Measurements from ENCODE around the gene ATAD5. TPM values are rescaled to one million over a fixed set of nuclear protein-coding genes. Genes with fewer than 3 reads are reported as not detected.

ATAD5 gene
- total and polyA plus RNA-seq, 2 of the 13 experiments (the other 11 are each of a cell fraction or from before 2014, with no cell fraction given), result 1.8 to 10.7 TPM

DNA sequence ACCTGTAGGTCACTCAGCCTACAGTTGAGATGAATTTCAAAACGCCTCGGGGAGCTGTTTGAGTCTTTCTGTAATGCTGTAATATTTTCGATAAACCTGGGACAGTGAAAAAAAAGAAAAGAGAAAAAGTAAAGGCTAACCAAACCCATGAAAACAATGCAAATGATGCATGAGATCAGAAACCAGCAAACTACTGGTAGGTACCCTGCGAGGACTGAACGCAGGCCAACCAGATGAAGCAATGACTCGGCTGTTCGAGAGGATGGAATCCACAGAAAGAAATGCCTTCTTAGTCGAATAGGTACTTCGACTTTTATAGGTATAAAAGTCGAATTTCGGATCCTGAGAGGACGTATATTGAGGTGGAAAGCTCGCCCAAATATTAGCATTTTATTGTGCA, 509 bp upstream of the ATAD5 start (continued):
- TF ChIP-seq, protein P1, sequence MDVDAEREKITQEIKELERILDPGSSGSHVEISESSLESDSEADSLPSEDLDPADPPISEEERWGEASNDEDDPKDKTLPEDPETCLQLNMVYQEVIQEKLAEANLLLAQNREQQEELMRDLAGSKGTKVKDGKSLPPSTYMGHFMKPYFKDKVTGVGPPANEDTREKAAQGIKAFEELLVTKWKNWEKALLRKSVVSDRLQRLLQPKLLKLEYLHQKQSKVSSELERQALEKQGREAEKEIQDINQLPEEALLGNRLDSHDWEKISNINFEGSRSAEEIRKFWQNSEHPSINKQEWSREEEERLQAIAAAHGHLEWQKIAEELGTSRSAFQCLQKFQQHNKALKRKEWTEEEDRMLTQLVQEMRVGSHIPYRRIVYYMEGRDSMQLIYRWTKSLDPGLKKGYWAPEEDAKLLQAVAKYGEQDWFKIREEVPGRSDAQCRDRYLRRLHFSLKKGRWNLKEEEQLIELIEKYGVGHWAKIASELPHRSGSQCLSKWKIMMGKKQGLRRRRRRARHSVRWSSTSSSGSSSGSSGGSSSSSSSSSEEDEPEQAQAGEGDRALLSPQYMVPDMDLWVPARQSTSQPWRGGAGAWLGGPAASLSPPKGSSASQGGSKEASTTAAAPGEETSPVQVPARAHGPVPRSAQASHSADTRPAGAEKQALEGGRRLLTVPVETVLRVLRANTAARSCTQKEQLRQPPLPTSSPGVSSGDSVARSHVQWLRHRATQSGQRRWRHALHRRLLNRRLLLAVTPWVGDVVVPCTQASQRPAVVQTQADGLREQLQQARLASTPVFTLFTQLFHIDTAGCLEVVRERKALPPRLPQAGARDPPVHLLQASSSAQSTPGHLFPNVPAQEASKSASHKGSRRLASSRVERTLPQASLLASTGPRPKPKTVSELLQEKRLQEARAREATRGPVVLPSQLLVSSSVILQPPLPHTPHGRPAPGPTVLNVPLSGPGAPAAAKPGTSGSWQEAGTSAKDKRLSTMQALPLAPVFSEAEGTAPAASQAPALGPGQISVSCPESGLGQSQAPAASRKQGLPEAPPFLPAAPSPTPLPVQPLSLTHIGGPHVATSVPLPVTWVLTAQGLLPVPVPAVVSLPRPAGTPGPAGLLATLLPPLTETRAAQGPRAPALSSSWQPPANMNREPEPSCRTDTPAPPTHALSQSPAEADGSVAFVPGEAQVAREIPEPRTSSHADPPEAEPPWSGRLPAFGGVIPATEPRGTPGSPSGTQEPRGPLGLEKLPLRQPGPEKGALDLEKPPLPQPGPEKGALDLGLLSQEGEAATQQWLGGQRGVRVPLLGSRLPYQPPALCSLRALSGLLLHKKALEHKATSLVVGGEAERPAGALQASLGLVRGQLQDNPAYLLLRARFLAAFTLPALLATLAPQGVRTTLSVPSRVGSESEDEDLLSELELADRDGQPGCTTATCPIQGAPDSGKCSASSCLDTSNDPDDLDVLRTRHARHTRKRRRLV (CRISPR knock-in tag; IDR thresholded peaks at IDR 0.05), result peak; percentile 18; the same call in 1 of the 2 replicates
- TF ChIP-seq ZBTB7B (CRISPR knock-in tag; IDR thresholded peaks at IDR 0.05) (no peak), JDP2 (CRISPR knock-in tag; IDR thresholded peaks at IDR 0.05; ENCODE audit: borderline replicate concordance) (no peak), ZFP82 (CRISPR knock-in tag; IDR thresholded peaks at IDR 0.05; ENCODE audit: borderline replicate concordance) (no peak), ZNF850 (CRISPR knock-in tag; conservative IDR thresholded peaks at IDR 0.05) (no peak)
- TF ChIP-seq, protein P2, sequence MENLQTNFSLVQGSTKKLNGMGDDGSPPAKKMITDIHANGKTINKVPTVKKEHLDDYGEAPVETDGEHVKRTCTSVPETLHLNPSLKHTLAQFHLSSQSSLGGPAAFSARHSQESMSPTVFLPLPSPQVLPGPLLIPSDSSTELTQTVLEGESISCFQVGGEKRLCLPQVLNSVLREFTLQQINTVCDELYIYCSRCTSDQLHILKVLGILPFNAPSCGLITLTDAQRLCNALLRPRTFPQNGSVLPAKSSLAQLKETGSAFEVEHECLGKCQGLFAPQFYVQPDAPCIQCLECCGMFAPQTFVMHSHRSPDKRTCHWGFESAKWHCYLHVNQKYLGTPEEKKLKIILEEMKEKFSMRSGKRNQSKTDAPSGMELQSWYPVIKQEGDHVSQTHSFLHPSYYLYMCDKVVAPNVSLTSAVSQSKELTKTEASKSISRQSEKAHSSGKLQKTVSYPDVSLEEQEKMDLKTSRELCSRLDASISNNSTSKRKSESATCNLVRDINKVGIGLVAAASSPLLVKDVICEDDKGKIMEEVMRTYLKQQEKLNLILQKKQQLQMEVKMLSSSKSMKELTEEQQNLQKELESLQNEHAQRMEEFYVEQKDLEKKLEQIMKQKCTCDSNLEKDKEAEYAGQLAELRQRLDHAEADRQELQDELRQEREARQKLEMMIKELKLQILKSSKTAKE (CRISPR knock-in tag; IDR thresholded peaks at IDR 0.05; ENCODE audit: borderline replicate concordance), result no peak

Measured in HepG2 (cell line).